ENCODE measurements around the gene TECR. TPM values are rescaled to one million over a fixed set of nuclear protein-coding genes. Genes with fewer than 3 reads are reported as not detected.

TECR gene
- total and polyA plus RNA-seq, 2 of the 13 experiments (the other 11 are each of a cell fraction or from before 2014, with no cell fraction given) = 54.9 to 121 TPM

- peak; percentile 78 for TF ChIP-seq THRA (CRISPR knock-in tag; IDR thresholded peaks at IDR 0.05; ENCODE audit: borderline replicate concordance)
- peak; percentile 79 for TF ChIP-seq POLR2AphosphoS5 (IDR thresholded peaks at IDR 0.05; ENCODE audit: low read depth, low read length)
- no peak for TF ChIP-seq TEAD2 (CRISPR knock-in tag; IDR thresholded peaks at IDR 0.05)
- TF ChIP-seq HNF4A (CRISPR knock-in tag; IDR thresholded peaks at IDR 0.05) = peak; percentile 28; the same call in 1 of the 2 replicates
- no peak for TF ChIP-seq ZNF790 (CRISPR knock-in tag; IDR thresholded peaks at IDR 0.05; ENCODE audit: borderline replicate concordance)
- no peak for TF ChIP-seq HNF4G (IDR thresholded peaks at IDR 0.05; ENCODE audit: borderline replicate concordance, low read depth, low read length)
- TF ChIP-seq HNF4G (CRISPR knock-in tag; IDR thresholded peaks at IDR 0.05; ENCODE audit: borderline replicate concordance, low read depth) = peak; percentile 75
- TF ChIP-seq JUND (CRISPR knock-in tag; IDR thresholded peaks at IDR 0.05) = 0 out of 2 replicates have a peak, but pooled peaks have one; percentile 12
- TF ChIP-seq HDAC1 (CRISPR knock-in tag; IDR thresholded peaks at IDR 0.05) = peak; percentile 87
- no peak for TF ChIP-seq SRF (IDR thresholded peaks at IDR 0.05; ENCODE audit: low read depth, low read length)
- 0 out of 2 replicates have a peak, but pooled peaks have one; percentile 65 for TF ChIP-seq NFKBIZ (CRISPR knock-in tag; IDR thresholded peaks at IDR 0.05)
- 0 out of 2 replicates have a peak, but pooled peaks have one; percentile 59 for TF ChIP-seq ZNF503 (CRISPR knock-in tag; IDR thresholded peaks at IDR 0.05)
- peak; percentile 81 for TF ChIP-seq GATAD2A (CRISPR knock-in tag; IDR thresholded peaks at IDR 0.05)
- TF ChIP-seq CC2D1A (CRISPR knock-in tag; IDR thresholded peaks at IDR 0.05) = no peak
- TF ChIP-seq NFKB2 (CRISPR knock-in tag; IDR thresholded peaks at IDR 0.05; ENCODE audit: borderline replicate concordance) = peak; percentile 75; the same call in 1 of the 2 replicates
- 0 out of 2 replicates have a peak, but pooled peaks have one; percentile 67 for TF ChIP-seq ZNF589 (CRISPR knock-in tag; conservative IDR thresholded peaks at IDR 0.05)
- peak; percentile 35; the same call in 1 of the 2 replicates for TF ChIP-seq ATF6 (CRISPR knock-in tag; conservative IDR thresholded peaks at IDR 0.05)
- TF ChIP-seq ZMYM2 (CRISPR knock-in tag; IDR thresholded peaks at IDR 0.05) = no peak
- TF ChIP-seq ZMAT5 (CRISPR knock-in tag; IDR thresholded peaks at IDR 0.05; ENCODE audit: borderline replicate concordance, low read depth) = no peak
- peak; percentile 65; the same call in 1 of the 2 replicates for TF ChIP-seq RNF2 (conservative IDR thresholded peaks at IDR 0.05; ENCODE audit: low read depth)
- TF ChIP-seq CAMTA2 (CRISPR knock-in tag; IDR thresholded peaks at IDR 0.05; ENCODE audit: borderline replicate concordance) = no peak
- TF ChIP-seq ZNF275 (CRISPR knock-in tag; IDR thresholded peaks at IDR 0.05; ENCODE audit: borderline replicate concordance) = 0 out of 2 replicates have a peak, but pooled peaks have one; percentile 59
Measured at GRCh38 chr19:14571695-14572490, 42.5 kb downstream of the TECR start, which contains the start of gene NDUFB7 (continued).
